Progenitor cell of endocrine pancreas (in vitro differentiated cells): ENCODE data around the gene DNLZ. TPM values are rescaled to one million over a fixed set of nuclear protein-coding genes. Genes with fewer than 3 reads are reported as not detected.

Experiments used
- DNase-seq: peaks from one replicate; pipeline ENCODE4 v3.0.0; 2021; ENCODE audit warnings: low spot score; ENCODE audit not compliant: unreplicated experiment
- H3K27ac Mint-ChIP-seq: 2 replicates; pipeline ENCODE4 v1.8.0; 2021; ENCODE audit warnings: mild to moderate bottlenecking, moderate library complexity, mixed read lengths
- H3K27me3 Mint-ChIP-seq: 2 replicates; pipeline ENCODE4 v1.8.0; 2021; ENCODE audit warnings: mixed read lengths
- H3K36me3 Mint-ChIP-seq: 2 replicates; pipeline ENCODE4 v1.8.0; 2022; ENCODE audit warnings: mixed read lengths; ENCODE audit not compliant: insufficient read depth
- H3K4me1 Mint-ChIP-seq: 2 replicates; pipeline ENCODE4 v1.8.0; 2021; ENCODE audit warnings: low read depth, mixed read lengths
- H3K4me3 Mint-ChIP-seq: 2 replicates; pipeline ENCODE4 v1.8.0; 2021; ENCODE audit warnings: low read depth, mild to moderate bottlenecking, moderate library complexity, mixed read lengths
- H3K9me3 Mint-ChIP-seq: 2 replicates; pipeline ENCODE4 v1.8.0; 2021; ENCODE audit warnings: low read depth, mixed read lengths
- total RNA-seq: library from RNA; stranded (reverse); gene quantifications from 2 replicates; pipeline ENCODE4 v1.2.1, GENCODE V29; 2021
- TF ChIP-seq, protein P1 (sequence below): fragments of 200-600 bp; sonication (generic); IDR thresholded peaks from one replicate; pipeline ENCODE4 v1.5.0; 2021; ENCODE audit warnings: antibody characterized with exemption, mild to moderate bottlenecking; ENCODE audit not compliant: unreplicated experiment

Gene DNLZ
- total RNA-seq, 1 donor from 2014 or later = 16.2 TPM

- Mint-ChIP-seq H3K27ac (no peak overlapping the region), H3K4me3 (no peak overlapping the region), H3K9me3 (peaks cover 22% of the 10 kb centered on the region), H3K36me3 (no peaks in the 10 kb centered on the region), H3K4me1 (no peaks in the 10 kb centered on the region), H3K27me3 (peaks cover 2% of the 10 kb centered on the region)
- TF ChIP-seq, protein P1, sequence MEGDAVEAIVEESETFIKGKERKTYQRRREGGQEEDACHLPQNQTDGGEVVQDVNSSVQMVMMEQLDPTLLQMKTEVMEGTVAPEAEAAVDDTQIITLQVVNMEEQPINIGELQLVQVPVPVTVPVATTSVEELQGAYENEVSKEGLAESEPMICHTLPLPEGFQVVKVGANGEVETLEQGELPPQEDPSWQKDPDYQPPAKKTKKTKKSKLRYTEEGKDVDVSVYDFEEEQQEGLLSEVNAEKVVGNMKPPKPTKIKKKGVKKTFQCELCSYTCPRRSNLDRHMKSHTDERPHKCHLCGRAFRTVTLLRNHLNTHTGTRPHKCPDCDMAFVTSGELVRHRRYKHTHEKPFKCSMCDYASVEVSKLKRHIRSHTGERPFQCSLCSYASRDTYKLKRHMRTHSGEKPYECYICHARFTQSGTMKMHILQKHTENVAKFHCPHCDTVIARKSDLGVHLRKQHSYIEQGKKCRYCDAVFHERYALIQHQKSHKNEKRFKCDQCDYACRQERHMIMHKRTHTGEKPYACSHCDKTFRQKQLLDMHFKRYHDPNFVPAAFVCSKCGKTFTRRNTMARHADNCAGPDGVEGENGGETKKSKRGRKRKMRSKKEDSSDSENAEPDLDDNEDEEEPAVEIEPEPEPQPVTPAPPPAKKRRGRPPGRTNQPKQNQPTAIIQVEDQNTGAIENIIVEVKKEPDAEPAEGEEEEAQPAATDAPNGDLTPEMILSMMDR = no peak
- DNase-seq = no peak
Observed at GRCh38 chr9:136318776-136319241, 44.7 kb downstream of the DNLZ start.

DNA sequence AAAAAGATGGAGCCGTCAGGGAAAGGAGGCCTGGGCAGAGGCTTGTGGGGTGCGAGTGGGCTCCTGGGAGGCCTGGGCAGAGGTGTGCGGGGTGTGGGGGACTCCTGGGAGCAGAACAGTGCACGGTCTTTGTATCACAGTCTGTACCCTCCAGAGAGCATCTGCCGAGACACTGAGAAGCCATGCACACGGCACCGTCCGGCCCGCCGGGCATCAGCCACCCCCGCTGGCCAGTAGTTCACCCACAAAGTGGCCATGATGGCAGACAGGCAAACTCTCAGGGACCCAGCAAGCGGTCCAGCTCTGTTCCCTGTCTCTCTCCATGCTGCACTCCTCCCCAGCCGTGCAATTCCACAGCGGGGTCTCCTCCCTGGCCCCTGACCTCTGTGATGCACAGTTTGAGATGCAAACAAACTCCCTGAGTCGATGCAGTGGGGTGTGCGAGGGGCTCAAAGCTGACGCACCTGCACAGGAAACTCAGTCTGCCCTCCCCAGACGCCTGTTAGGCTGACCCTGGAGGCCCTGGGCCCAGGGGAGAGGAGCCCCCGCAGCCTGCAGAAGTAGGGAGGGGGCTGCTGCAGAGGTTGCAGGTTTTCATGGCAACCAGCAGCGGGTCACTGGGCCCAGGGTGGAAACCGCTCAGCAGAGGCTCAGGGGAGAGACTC is 45.3 kb downstream of the DNLZ start:
- H3K36me3 Mint-ChIP-seq = no peaks in the 10 kb centered on the region
- no peak overlapping the region for H3K4me3 Mint-ChIP-seq
- no peak for DNase-seq
- peaks cover 2% of the 10 kb centered on the region for H3K27me3 Mint-ChIP-seq
- H3K27ac Mint-ChIP-seq = no peak overlapping the region
- no peaks in the 10 kb centered on the region for H3K4me1 Mint-ChIP-seq
- H3K9me3 Mint-ChIP-seq = peaks cover 22% of the 10 kb centered on the region
- TF ChIP-seq, protein P1 = no peak

DNA sequence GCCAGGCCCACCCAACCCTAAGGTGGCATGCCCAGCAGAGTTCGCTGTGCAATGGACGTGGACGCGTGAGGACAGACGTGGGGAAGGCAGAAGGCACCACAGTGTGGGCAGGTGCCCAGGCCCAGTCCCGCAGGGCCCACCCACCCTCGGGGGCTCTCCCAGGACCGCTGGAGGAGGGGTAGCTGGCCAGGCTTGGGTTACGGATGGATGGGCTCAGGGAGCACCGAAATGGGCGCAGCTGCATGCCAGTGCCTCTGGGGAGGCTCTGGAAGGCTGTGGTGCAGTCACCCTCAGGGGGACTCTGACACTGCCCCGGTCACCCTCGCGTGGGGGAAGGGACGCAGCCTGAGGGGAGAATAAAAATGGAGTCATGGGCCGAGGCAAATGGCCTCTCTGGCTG is 45.8 kb downstream of the DNLZ start:
- Mint-ChIP-seq H3K36me3 (no peaks in the 10 kb centered on the region), H3K4me3 (no peak overlapping the region), H3K27ac (no peak overlapping the region), H3K4me1 (no peaks in the 10 kb centered on the region), H3K9me3 (peaks cover 22% of the 10 kb centered on the region), H3K27me3 (peaks cover 2% of the 10 kb centered on the region)
- TF ChIP-seq, protein P1 = no peak
- no peak for DNase-seq

DNA sequence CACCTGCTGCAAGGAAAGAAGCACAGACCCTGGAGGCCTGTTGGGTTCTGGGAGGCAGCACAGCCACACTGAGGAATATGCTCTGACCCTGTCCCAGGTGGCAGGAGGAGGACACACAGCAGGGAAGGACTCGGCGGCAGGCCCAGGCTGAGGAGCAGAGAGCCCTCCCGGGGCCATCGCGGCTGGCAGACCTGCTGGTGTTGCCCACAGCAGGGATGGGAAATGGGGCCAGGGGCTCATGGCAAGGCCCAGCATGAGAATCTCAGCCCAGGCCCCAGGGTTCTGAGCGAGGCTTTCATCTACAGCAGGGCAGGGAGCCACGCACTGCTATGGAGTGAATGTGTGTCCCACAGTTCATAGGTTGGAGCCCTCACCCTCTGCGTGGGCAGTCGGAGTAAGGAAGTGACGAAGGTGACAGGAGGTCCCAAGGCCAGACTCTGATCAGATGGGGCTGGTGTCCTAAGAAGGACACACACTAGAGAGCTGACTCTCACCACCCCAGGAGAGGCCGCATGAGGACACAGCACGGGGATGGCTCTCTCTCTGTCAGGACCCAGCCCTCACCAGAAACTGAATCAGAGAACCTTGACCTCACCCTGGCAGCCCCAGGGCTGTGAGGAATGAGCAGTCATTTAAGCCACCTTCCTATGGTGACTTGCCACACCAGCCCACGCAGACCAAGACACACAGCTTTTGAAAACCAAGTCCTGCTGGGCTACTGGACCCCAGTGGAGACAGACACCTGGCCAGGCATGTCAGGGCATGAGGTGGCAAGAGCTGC is 46.5 kb downstream of the DNLZ start:
- Mint-ChIP-seq H3K27ac (no peak overlapping the region), H3K27me3 (peaks cover 2% of the 10 kb centered on the region), H3K36me3 (no peaks in the 10 kb centered on the region), H3K4me1 (no peaks in the 10 kb centered on the region), H3K4me3 (no peak overlapping the region), H3K9me3 (peaks cover 22% of the 10 kb centered on the region)
- DNase-seq = no peak
- TF ChIP-seq, protein P1 = no peak

DNA sequence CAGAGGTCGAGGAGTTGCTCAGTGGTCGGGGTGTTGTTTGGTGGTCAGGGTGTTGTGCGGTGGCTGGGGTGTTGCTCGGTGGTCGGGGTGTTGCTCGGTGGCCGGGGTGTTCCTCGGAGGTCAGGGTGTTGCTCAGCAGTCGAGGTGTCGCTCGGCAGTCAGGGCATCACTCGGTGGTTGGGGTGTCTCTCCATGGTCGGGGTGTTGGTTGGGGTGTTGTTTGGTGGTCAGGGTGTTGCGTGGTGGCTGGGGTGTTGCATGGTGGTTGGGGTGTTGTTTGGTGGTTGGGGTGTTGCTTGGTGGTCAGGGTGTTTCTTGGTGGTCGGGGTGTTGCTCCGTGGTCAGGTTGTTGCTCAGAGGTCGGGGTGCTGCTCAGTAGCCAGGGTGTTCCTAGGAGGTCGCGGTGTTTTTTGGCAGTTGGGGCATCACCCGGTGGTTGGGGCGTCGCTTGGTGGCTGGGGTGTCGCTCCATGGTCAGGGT is 47.2 kb downstream of the DNLZ start:
- no peaks in the 10 kb centered on the region for H3K27me3 Mint-ChIP-seq
- H3K4me1 Mint-ChIP-seq = no peaks in the 10 kb centered on the region
- no peak overlapping the region for H3K4me3 Mint-ChIP-seq
- TF ChIP-seq, protein P1 = no peak
- H3K9me3 Mint-ChIP-seq = peaks cover 22% of the 10 kb centered on the region
- peak overlapping the region; percentile 65 for H3K27ac Mint-ChIP-seq
- DNase-seq = no peak
- H3K36me3 Mint-ChIP-seq = no peaks in the 10 kb centered on the region
